Heart right ventricle (tissue), 16 donors: Measurements from ENCODE around the gene TTLL11. TPM values are rescaled to one million over a fixed set of nuclear protein-coding genes. Genes with fewer than 3 reads are reported as not detected.

Experiments
- ATAC-seq, 8 donors: fragments of 200-7000 bp; cut with Tn5 transposase; one replicate each; pipeline ENCODE4 v1.9.1; 2020; ENCODE audit warnings: mild to moderate bottlenecking in 8 of 8, moderate library complexity in 8 of 8, moderate number of reproducible peaks in 1 of 8
- DNase-seq, 2 donors: peaks; one replicate each; pipeline ENCODE4 v3.0.0-alpha.2; 2020
- H3K27ac ChIP-seq, 10 donors: fragments of 200-600 bp; sonication (generic) in 2 of 10; one replicate each; pipeline versions ENCODE4 v1.5.0 to v1.8.0; 2020 to 2022; ENCODE audit warnings: mild to moderate bottlenecking in 3 of 10
- H3K27me3 ChIP-seq, 7 donors: fragments of 200-600 bp; one replicate each; pipeline ENCODE4 v1.8.0; 2021 to 2022; ENCODE audit warnings: mild to moderate bottlenecking in 2 of 7
- H3K36me3 ChIP-seq, 9 donors: fragments of 200-600 bp; sonication (generic) in 1 of 9; one replicate each; pipeline versions ENCODE4 v1.5.0 to v1.8.0; 2020 to 2022; ENCODE audit warnings: mild to moderate bottlenecking in 2 of 9
- H3K4me1 ChIP-seq, 9 donors: fragments of 200-600 bp; sonication (generic) in 1 of 9; one replicate each; pipeline versions ENCODE4 v1.5.0 to v1.8.0; 2020 to 2022; ENCODE audit warnings: mild to moderate bottlenecking in 4 of 9
- H3K4me3 ChIP-seq, 10 donors: fragments of 200-600 bp; sonication (generic) in 2 of 10; one replicate each; pipeline versions ENCODE4 v1.5.0 to v1.8.0; 2020 to 2022; ENCODE audit warnings: mild to moderate bottlenecking in 7 of 10, moderate library complexity in 2 of 10
- H3K9me3 ChIP-seq, 11 donors: fragments of 200-600 bp in 10 of 11; sonication (generic) in 2 of 11; one replicate each; pipeline versions ENCODE4 v1.5.0 to v1.8.0; 2013 to 2022; ENCODE audit warnings: mild to moderate bottlenecking in 2 of 11, control low read depth in 1 of 11, moderate library complexity in 1 of 11
- CTCF ChIP-seq, 9 donors: fragments of 200-600 bp; sonication (generic) in 2 of 9; IDR thresholded peaks; one replicate each; pipeline versions ENCODE4 v1.5.0 to v1.8.0; 2021 to 2022; ENCODE audit warnings: antibody characterized with exemption in 9 of 9, mild to moderate bottlenecking in 5 of 9, moderate library complexity in 1 of 9
- WGBS, 2 donors: extraction: QIAGEN DNeasy Blood & Tissue Kit; methylation state at CpG; one replicate each; pipeline ENCODE4 v1.1.7; 2013; ENCODE audit warnings: inconsistent platforms in 1 of 2; 5-methylcytosine and 5-hydroxymethylcytosine counted together
- intact Hi-C, 10 donors: fragments of 100-400 bp; cut with DNase I; formaldehyde crosslinking; loops; one replicate each; pipeline versions ENCODE4 v1.11.1 to v1.14.2; 2022
- polyA plus RNA-seq, 2 donors: library from polyadenylated mRNA; stranded (reverse); fragments of 200-250 nt; gene quantifications; one replicate each; pipeline ENCODE4 v1.2.3, GENCODE V29; 2013
- total RNA-seq, 10 donors: library from RNA; stranded (reverse); fragmentation: NEBNext Ultra II Directional in 3 of 10; extraction: Animal tissue kit (Norgen Biotek cat#: 25700) in 3 of 10; gene quantifications; one replicate each; pipeline versions ENCODE4 v1.2.1 to v1.2.4, GENCODE V29; 2021 to 2023
- donor health status: Arrhythmogenic right ventricular cardiomyopathy.
- donor health status: ischemic (EF 13 %, LVEDD 7.1; RV severe dilation, severe dysfunction).
- donor health status: healthy with polysubstance abuse.
- donor health status: DM: no; HTN: yes; CAD: no.
- donor health status: DM: no; HTN: no; CAD: no.
- donor health status: ischemic (EF 25% LVEDD 6.9; RV normal size, moderate dysfunction).
- donor health status: ischemic (EF 25% LVEDD 5.7; RV mildly dilated, moderate dysfunction).
- donor health status: healthy.
- donor health status: DM: yes; HTN: yes; CAD: no.
- donor health status: Ischemic cardiomyopathy.
- donor health status: ischemic (EF 35%, LVEDD 5.7; RV mildly dilated, moderate dysfunction).
- donor health status: nonischemic (EF 11% LVEDD 7.7; RV severe dilation, severe dysfunction).
- donor health status: DM: yes; HTN: yes; CAD: no.
- donor health status: PGD.
- donor health status: ischemic (EF 29% LVEDD 5.4; RV normal size, mild dysfunction).
- donor health status: nonischemic (EF 23%, LVEDD 6.1; RV moderate dilation, normal function).

Gene TTLL11
- total and polyA plus RNA-seq, 12 donors = 2.6 to 8.7 (median 5.8) TPM

GRCh38 chr9:122085260-122085659, 7.8 kb downstream of the TTLL11 start:
- no peak for DNase-seq
- intact Hi-C loops = no loop called here
- H3K27ac ChIP-seq = no peak overlapping the region
- H3K4me1 ChIP-seq = peaks cover 0 to 42% (median 16%) of the 10 kb centered on the region in 9 donors
- no peaks in the 10 kb centered on the region for H3K9me3 ChIP-seq
- 97% methylated on average over 1 of the region's 1 CpG for WGBS, 2 donors
- no peaks in the 10 kb centered on the region for H3K36me3 ChIP-seq
- H3K4me3 ChIP-seq = no peak overlapping the region
- ATAC-seq = no peak
- no peaks in the 10 kb centered on the region for H3K27me3 ChIP-seq
- no peak for TF ChIP-seq CTCF (IDR thresholded peaks at IDR 0.05)

GRCh38 chr9:122084026-122084675, 9.0 kb downstream of the TTLL11 start:
- no peaks in the 10 kb centered on the region for H3K36me3 ChIP-seq
- 79 to 80% methylated on average over 9 of the region's 9 CpGs for WGBS, 2 donors
- H3K27me3 ChIP-seq = no peaks in the 10 kb centered on the region
- TF ChIP-seq CTCF (IDR thresholded peaks at IDR 0.05) = no peak
- H3K27ac ChIP-seq = no peak overlapping the region
- ATAC-seq (no peak), DNase-seq (no peak)
- no peaks in the 10 kb centered on the region for H3K9me3 ChIP-seq
- intact Hi-C loops = no loop called here
- H3K4me1 ChIP-seq = peaks cover 0 to 38% (median 16%) of the 10 kb centered on the region in 9 donors
- no peak overlapping the region for H3K4me3 ChIP-seq

- intact Hi-C loops = no loop called here
These were observed 12.1 kb downstream of the TTLL11 start for GRCh38 chr9:122080986-122081385.

GRCh38 chr9:122078557-122078956, 14.6 kb downstream of the TTLL11 start:
- H3K27ac ChIP-seq = no peak overlapping the region
- intact Hi-C loops = no loop called here
- WGBS, 2 donors = 93 to 95% methylated on average over 1 of the region's 1 CpG

More at GRCh38 chr9:122080986-122081385, 12.1 kb downstream of the TTLL11 start:
- 76 to 81% methylated on average over 5 of the region's 5 CpGs for WGBS, 2 donors
- DNase-seq (no peak), ATAC-seq (no peak)
- no peak for TF ChIP-seq CTCF (IDR thresholded peaks at IDR 0.05)
- Histone ChIP-seq H3K9me3 (peaks cover 0 to 22% (median 8%) of the 10 kb centered on the region in 11 donors), H3K4me1 (peaks cover 0 to 15% (median 4%) of the 10 kb centered on the region in 9 donors), H3K4me3 (no peak overlapping the region), H3K27ac (no peak overlapping the region), H3K36me3 (peaks cover 0 to 6% (median 0%) of the 10 kb centered on the region in 9 donors), H3K27me3 (no peaks in the 10 kb centered on the region)

More at GRCh38 chr9:122078557-122078956, 14.6 kb downstream of the TTLL11 start:
- ATAC-seq = no peak
- no peak overlapping the region for H3K4me3 ChIP-seq
- H3K36me3 ChIP-seq = peaks cover 0 to 6% (median 0%) of the 10 kb centered on the region in 9 donors
- no peak for TF ChIP-seq CTCF (IDR thresholded peaks at IDR 0.05)
- H3K27me3 ChIP-seq = no peaks in the 10 kb centered on the region
- H3K9me3 ChIP-seq = peaks cover 0 to 22% (median 8%) of the 10 kb centered on the region in 11 donors
- DNase-seq = no peak
- H3K4me1 ChIP-seq = peaks cover 0 to 20% (median 14%) of the 10 kb centered on the region in 9 donors
